ENCODE measurements around the gene TMTC1. TPM values are rescaled to one million over a fixed set of nuclear protein-coding genes. Genes with fewer than 3 reads are reported as not detected.

TMTC1 gene
- total and polyA plus RNA-seq, 2 experiments from 2014 or later = 4.8 to 24.3 TPM

GRCh38 chr12:29528161-29528560, 255.6 kb downstream of the TMTC1 start:
- Histone ChIP-seq H3K9me2 (ENCODE audit: insufficient read depth) (no peaks in the 10 kb centered on the region), H3K27me3 (ENCODE audit: insufficient read depth) (no peaks in the 10 kb centered on the region), H3K36me3 (ENCODE audit: insufficient read depth) (no peaks in the 10 kb centered on the region), H3K4me2 (no peak overlapping the region), H3K4me1 (ENCODE audit: insufficient read depth) (no peaks in the 10 kb centered on the region), H3F3A (replicated peaks; ENCODE audit: low read depth) (no peaks in the 10 kb centered on the region), H3K4me3 (no peak overlapping the region), H2AFZ (no peak overlapping the region), H3K27ac (ENCODE audit: low read depth) (no peak overlapping the region), H3K79me2 (replicated peaks; ENCODE audit: insufficient read depth) (no peaks in the 10 kb centered on the region), H4K20me1 (replicated peaks; ENCODE audit: insufficient read depth) (no peaks in the 10 kb centered on the region)
- H3K9me3 Mint-ChIP-seq = no peaks in the 10 kb centered on the region
- peaks cover 4% of the 10 kb centered on the region for H3K27me3 Mint-ChIP-seq (ENCODE audit: insufficient read depth, low read depth, poor library complexity)
- ATAC-seq (no peak), DNase-seq (ENCODE audit: low spot score) (no peak)
- H3K27ac Mint-ChIP-seq = no peak overlapping the region
- no peak overlapping the region for H3K4me3 Mint-ChIP-seq
- no peaks in the 10 kb centered on the region for H3K4me1 Mint-ChIP-seq
- TF ChIP-seq CREB1 (CRISPR knock-in tag; IDR thresholded peaks at IDR 0.05; ENCODE audit: low read depth) = no peak
- no peak for TF ChIP-seq ETS1 (IDR thresholded peaks at IDR 0.05)
- no peak for TF ChIP-seq NANOG (IDR thresholded peaks at IDR 0.05; ENCODE audit: borderline replicate concordance)
- no peak for TF ChIP-seq EZH2phosphoT487 (IDR thresholded peaks at IDR 0.05; ENCODE audit: unreplicated experiment)
- TF ChIP-seq ZNF331 (CRISPR knock-in tag; IDR thresholded peaks at IDR 0.05; ENCODE audit: low read depth) = no peak
- H3K36me3 Mint-ChIP-seq (ENCODE audit: low read depth) = no peaks in the 10 kb centered on the region

GRCh38 chr12:29521951-29522350, 261.8 kb downstream of the TMTC1 start:
- Histone ChIP-seq H2AFZ (no peak overlapping the region), H3F3A (replicated peaks; ENCODE audit: low read depth) (no peaks in the 10 kb centered on the region), H3K4me1 (ENCODE audit: insufficient read depth) (no peaks in the 10 kb centered on the region), H3K27ac (ENCODE audit: low read depth) (no peak overlapping the region), H3K9me2 (ENCODE audit: insufficient read depth) (no peaks in the 10 kb centered on the region), H3K79me2 (replicated peaks; ENCODE audit: insufficient read depth) (no peaks in the 10 kb centered on the region), H3K27me3 (ENCODE audit: insufficient read depth) (no peaks in the 10 kb centered on the region), H3K4me3 (no peak overlapping the region), H4K20me1 (replicated peaks; ENCODE audit: insufficient read depth) (no peaks in the 10 kb centered on the region), H3K36me3 (ENCODE audit: insufficient read depth) (no peaks in the 10 kb centered on the region), H3K4me2 (no peak overlapping the region)
- Mint-ChIP-seq H3K27me3 (ENCODE audit: insufficient read depth, low read depth, poor library complexity) (no peaks in the 10 kb centered on the region), H3K36me3 (ENCODE audit: low read depth) (peaks cover 3% of the 10 kb centered on the region; the same call in 1 of the 3 replicates), H3K27ac (no peak overlapping the region), H3K9me3 (no peaks in the 10 kb centered on the region), H3K4me1 (no peaks in the 10 kb centered on the region), H3K4me3 (no peak overlapping the region)
- ATAC-seq (no peak), DNase-seq (ENCODE audit: low spot score) (no peak)
- no peak for TF ChIP-seq EZH2phosphoT487 (IDR thresholded peaks at IDR 0.05; ENCODE audit: unreplicated experiment)
- no peak for TF ChIP-seq POLR2AphosphoS5 (IDR thresholded peaks at IDR 0.05; ENCODE audit: low read depth)
- TF ChIP-seq EZH2 (IDR thresholded peaks at IDR 0.05; ENCODE audit: low read depth, unreplicated experiment) = no peak
- no peak for TF ChIP-seq NANOG (IDR thresholded peaks at IDR 0.05; ENCODE audit: borderline replicate concordance)
- no peak for TF ChIP-seq JUNB (IDR thresholded peaks at IDR 0.05; ENCODE audit: unreplicated experiment)
- TF ChIP-seq ZNF331 (CRISPR knock-in tag; IDR thresholded peaks at IDR 0.05; ENCODE audit: low read depth) = no peak
- no peak for TF ChIP-seq ZNF462 (CRISPR knock-in tag; IDR thresholded peaks at IDR 0.05)
- TF ChIP-seq CTCF (conservative IDR thresholded peaks at IDR 0.05; ENCODE audit: low read depth in 2 of 2) = no peak
- no peak for TF ChIP-seq CREB1 (CRISPR knock-in tag; IDR thresholded peaks at IDR 0.05; ENCODE audit: low read depth)
